ENCODE results near the gene MYO3A. TPM values are rescaled to one million over a fixed set of nuclear protein-coding genes. Genes with fewer than 3 reads are reported as not detected.

The MYO3A gene
- total and polyA plus RNA-seq, 2 donors (not counting 3 experiments of a cell fraction or from before 2014, with no cell fraction given) = not detected

GRCh38 chr10:25999295-25999981, 65.4 kb downstream of the MYO3A start:
- Histone ChIP-seq H2AFZ (ENCODE audit: low read depth, low read length) (no peak overlapping the region), H3K36me3 (ENCODE audit: control insufficient read depth in 2 of 2, extremely low read depth in 1 of 2, insufficient read depth in 2 of 2, low read length in 2 of 2) (no peaks in the 10 kb centered on the region), H3K9me1 (replicated peaks; ENCODE audit: control insufficient read depth, extremely low read depth, insufficient read depth, low read length) (no peaks in the 10 kb centered on the region), H3K4me3 (replicated peaks in 1 of 3; ENCODE audit: insufficient read depth in 1 of 3, low read depth in 1 of 3, low read length in 3 of 3) (no peak overlapping the region), H3K9me3 (replicated peaks; ENCODE audit: control insufficient read depth, insufficient read depth, low read length) (peaks cover 4% of the 10 kb centered on the region), H3K4me2 (ENCODE audit: insufficient read depth, low read length) (no peak overlapping the region), H4K20me1 (replicated peaks; ENCODE audit: control insufficient read depth, extremely low read depth, insufficient read depth, low read length) (no peaks in the 10 kb centered on the region), H3K79me2 (ENCODE audit: control insufficient read depth, insufficient read depth, low read length) (no peaks in the 10 kb centered on the region), H3K9ac (replicated peaks; ENCODE audit: extremely low read depth, insufficient read depth, low read length) (no peak overlapping the region), H3K27me3 (ENCODE audit: control insufficient read depth in 2 of 2, insufficient read depth in 2 of 2, low read length in 2 of 2) (no peaks in the 10 kb centered on the region), H3K4me1 (ENCODE audit: control insufficient read depth, extremely low read depth, insufficient read depth, low read length) (no peaks in the 10 kb centered on the region), H3K27ac (ENCODE audit: insufficient read depth, low read depth, low read length) (no peak overlapping the region)
- TF ChIP-seq FOS (IDR thresholded peaks at IDR 0.05; ENCODE audit: borderline replicate concordance, insufficient read depth, low read length) (no peak), GATA2 (IDR thresholded peaks at IDR 0.05; ENCODE audit: insufficient read depth, insufficient read length, low read depth, low read length) (no peak), JUN (IDR thresholded peaks at IDR 0.05; ENCODE audit: borderline replicate concordance, insufficient read depth, insufficient read length, low read depth) (no peak)
- FAIRE-seq (no peak), DNase-seq (ENCODE audit: low read depth, low spot score) (no peak)
- BruUV-seq (replicated peaks) = no TSS peak
- intact Hi-C loops (cut with micrococcal nuclease) (no loop called here), dilution Hi-C loops (cut with MboI; ENCODE audit: extremely low pct_ligation_motif_present, low sequenced_read_pairs) (no loop called here)
- POLR2A ChIA-PET = no interaction called here
- CTCF ChIA-PET = no interaction called here

- H3K79me2 ChIP-seq (ENCODE audit: control insufficient read depth, insufficient read depth, low read length) = no peaks in the 10 kb centered on the region
- no peak overlapping the region for H3K4me3 ChIP-seq (replicated peaks in 1 of 3; ENCODE audit: insufficient read depth in 1 of 3, low read depth in 1 of 3, low read length in 3 of 3)
- no peaks in the 10 kb centered on the region for H3K36me3 ChIP-seq (ENCODE audit: control insufficient read depth in 2 of 2, extremely low read depth in 1 of 2, insufficient read depth in 2 of 2, low read length in 2 of 2)
- intact Hi-C loops (cut with micrococcal nuclease) = no loop called here
- H3K9me3 ChIP-seq (replicated peaks; ENCODE audit: control insufficient read depth, insufficient read depth, low read length) = peaks cover 4% of the 10 kb centered on the region
- no peaks in the 10 kb centered on the region for H3K9me1 ChIP-seq (replicated peaks; ENCODE audit: control insufficient read depth, extremely low read depth, insufficient read depth, low read length)
- dilution Hi-C loops (cut with MboI; ENCODE audit: extremely low pct_ligation_motif_present, low sequenced_read_pairs) = no loop called here
- no peak overlapping the region for H2AFZ ChIP-seq (ENCODE audit: low read depth, low read length)
- no peaks in the 10 kb centered on the region for H3K27me3 ChIP-seq (ENCODE audit: control insufficient read depth in 2 of 2, insufficient read depth in 2 of 2, low read length in 2 of 2)
- H3K4me1 ChIP-seq (ENCODE audit: control insufficient read depth, extremely low read depth, insufficient read depth, low read length) = no peaks in the 10 kb centered on the region
- ChIA-PET POLR2A (no interaction called here), CTCF (no interaction called here)
- no peak overlapping the region for H3K9ac ChIP-seq (replicated peaks; ENCODE audit: extremely low read depth, insufficient read depth, low read length)
- no peaks in the 10 kb centered on the region for H4K20me1 ChIP-seq (replicated peaks; ENCODE audit: control insufficient read depth, extremely low read depth, insufficient read depth, low read length)
- no peak for DNase-seq (ENCODE audit: low read depth, low spot score)
- H3K4me2 ChIP-seq (ENCODE audit: insufficient read depth, low read length) = no peak overlapping the region
- TF ChIP-seq MAX (IDR thresholded peaks at IDR 0.05; ENCODE audit: insufficient read depth, insufficient read length) = no peak
- no peak for TF ChIP-seq MYC (IDR thresholded peaks at IDR 0.05; ENCODE audit: low read depth, low read length)
- TF ChIP-seq POLR2AphosphoS5 (IDR thresholded peaks at IDR 0.05; ENCODE audit: insufficient read depth, low read depth, low read length) = no peak
- TF ChIP-seq POLR2A (IDR thresholded peaks at IDR 0.05; ENCODE audit: low read depth, low read length) = no peak
- TF ChIP-seq CTCF (IDR thresholded peaks at IDR 0.05; ENCODE audit: extremely low read depth in 1 of 2, insufficient read depth in 1 of 2, low read depth in 1 of 2, low read length in 2 of 2) = no peak
- no peak for TF ChIP-seq FOS (IDR thresholded peaks at IDR 0.05; ENCODE audit: borderline replicate concordance, insufficient read depth, low read length)
- TF ChIP-seq JUN (IDR thresholded peaks at IDR 0.05; ENCODE audit: borderline replicate concordance, insufficient read depth, insufficient read length, low read depth) = no peak
- no peak for TF ChIP-seq EZH2 (IDR thresholded peaks at IDR 0.05; ENCODE audit: borderline replicate concordance, low read depth, low read length, severe bottlenecking)
- no peak for TF ChIP-seq GATA2 (IDR thresholded peaks at IDR 0.05; ENCODE audit: insufficient read depth, insufficient read length, low read depth, low read length)
- H3K27ac ChIP-seq (ENCODE audit: insufficient read depth, low read depth, low read length) = no peak overlapping the region
- no peak for FAIRE-seq
- no TSS peak for BruUV-seq (replicated peaks)
These were observed 66.9 kb downstream of the MYO3A start for GRCh38 chr10:26000971-26001370.

All from endothelial cell of umbilical vein (primary cell).